Measurements from ENCODE around the gene PLPPR5. TPM values are rescaled to one million over a fixed set of nuclear protein-coding genes. Genes with fewer than 3 reads are reported as not detected.

The PLPPR5 gene
- total RNA-seq, 5 donors from 2014 or later (not counting 1 experiment from before 2014, with no cell fraction given) = not detected

GRCh38 chr1:98940069-98940721 lies 64.5 kb downstream of the PLPPR5 start:
- peak in 1 of 35 experiments; percentile 27 for DNase-seq
- H3K36me3 Mint-ChIP-seq = no peaks in the 10 kb centered on the region
- Histone ChIP-seq H3K27ac (ENCODE audit: low read length) (no peak overlapping the region), H3K4me1 (ENCODE audit: control insufficient read depth in 1 of 2, extremely low read depth in 1 of 2, insufficient read depth in 2 of 2, low read length in 2 of 2) (no peaks in the 10 kb centered on the region), H3K9me3 (no peaks in the 10 kb centered on the region), H3K36me3 (ENCODE audit: control insufficient read depth in 2 of 2, extremely low read depth in 1 of 2, insufficient read depth in 1 of 2, low read length in 1 of 2) (no peaks in the 10 kb centered on the region), H3K4me3 (ENCODE audit: control insufficient read depth in 1 of 2, extremely low read depth in 1 of 2, low read length in 1 of 2) (no peak overlapping the region), H3K27me3 (replicated peaks in 1 of 2; ENCODE audit: control insufficient read depth in 2 of 2, extremely low read depth in 1 of 2, insufficient read depth in 2 of 2, low read length in 1 of 2) (no peaks in the 10 kb centered on the region)
- ChIA-PET CTCF (interaction anchor here (0.7 to 1.8 kb wide), 2 partner anchors 146 kb away, joined by 4 to 8 read pairs; no protein-coding TSS in a partner anchor), POLR2A (no interaction called here)
- H3K27me3 Mint-ChIP-seq = no peaks in the 10 kb centered on the region
- no peak overlapping the region for H3K27ac Mint-ChIP-seq
- peak in 3 of 4 experiments; percentile 35 to 47 (median 45) for ATAC-seq (replicated peaks in 1 of 4)
- peaks cover 0 to 2% (median 0%) of the 10 kb centered on the region in 3 donors for H3K4me1 Mint-ChIP-seq
- WGBS (ENCODE audit: insufficient coverage) = 93% methylated on average over 4 of the region's 4 CpGs
- H3K9me3 Mint-ChIP-seq = no peaks in the 10 kb centered on the region
- no peak overlapping the region for H3K4me3 Mint-ChIP-seq

- WGBS (ENCODE audit: insufficient coverage) = 89% methylated on average over 3 of the region's 5 CpGs
- no peaks in the 10 kb centered on the region for H3K9me3 ChIP-seq
- no peak overlapping the region for H3K27ac ChIP-seq (ENCODE audit: low read length)
- peaks cover 0 to 4% (median 0%) of the 10 kb centered on the region in 3 donors for H3K4me1 Mint-ChIP-seq
- no peaks in the 10 kb centered on the region for H3K36me3 Mint-ChIP-seq
- no peak overlapping the region for H3K4me3 Mint-ChIP-seq
- no peak for ATAC-seq (replicated peaks in 1 of 4)
- no peaks in the 10 kb centered on the region for H3K27me3 ChIP-seq (replicated peaks in 1 of 2; ENCODE audit: control insufficient read depth in 2 of 2, extremely low read depth in 1 of 2, insufficient read depth in 2 of 2, low read length in 1 of 2)
- H3K4me3 ChIP-seq (ENCODE audit: control insufficient read depth in 1 of 2, extremely low read depth in 1 of 2, low read length in 1 of 2) = no peak overlapping the region
- no peaks in the 10 kb centered on the region for H3K9me3 Mint-ChIP-seq
- ChIA-PET CTCF (no interaction called here), POLR2A (no interaction called here)
- no peaks in the 10 kb centered on the region for H3K27me3 Mint-ChIP-seq
- no peaks in the 10 kb centered on the region for H3K4me1 ChIP-seq (ENCODE audit: control insufficient read depth in 1 of 2, extremely low read depth in 1 of 2, insufficient read depth in 2 of 2, low read length in 2 of 2)
- no peaks in the 10 kb centered on the region for H3K36me3 ChIP-seq (ENCODE audit: control insufficient read depth in 2 of 2, extremely low read depth in 1 of 2, insufficient read depth in 1 of 2, low read length in 1 of 2)
- no peak overlapping the region for H3K27ac Mint-ChIP-seq
- no peak for DNase-seq
Observed at GRCh38 chr1:98939471-98939870, 65.2 kb downstream of the PLPPR5 start.

GRCh38 chr1:98937347-98937746 lies 67.3 kb downstream of the PLPPR5 start:
- Mint-ChIP-seq H3K36me3 (no peaks in the 10 kb centered on the region), H3K27me3 (no peaks in the 10 kb centered on the region), H3K9me3 (no peaks in the 10 kb centered on the region), H3K4me1 (peaks cover 0 to 7% (median 5%) of the 10 kb centered on the region in 3 donors), H3K4me3 (no peak overlapping the region), H3K27ac (no peak overlapping the region)
- CTCF ChIA-PET = interaction anchor here (1.2 to 2.4 kb wide), 3 partner anchors 8 to 143 kb away, joined by 3 to 8 read pairs (median 4); no protein-coding TSS in a partner anchor
- H3K36me3 ChIP-seq (ENCODE audit: control insufficient read depth in 2 of 2, extremely low read depth in 1 of 2, insufficient read depth in 1 of 2, low read length in 1 of 2) = no peaks in the 10 kb centered on the region
- POLR2A ChIA-PET = no interaction called here
- no peaks in the 10 kb centered on the region for H3K9me3 ChIP-seq
- H3K27ac ChIP-seq (ENCODE audit: low read length) = no peak overlapping the region
- no peaks in the 10 kb centered on the region for H3K4me1 ChIP-seq (ENCODE audit: control insufficient read depth in 1 of 2, extremely low read depth in 1 of 2, insufficient read depth in 2 of 2, low read length in 2 of 2)
- H3K27me3 ChIP-seq (replicated peaks in 1 of 2; ENCODE audit: control insufficient read depth in 2 of 2, extremely low read depth in 1 of 2, insufficient read depth in 2 of 2, low read length in 1 of 2) = no peaks in the 10 kb centered on the region
- no peak for DNase-seq
- H3K4me3 ChIP-seq (ENCODE audit: control insufficient read depth in 1 of 2, extremely low read depth in 1 of 2, low read length in 1 of 2) = no peak overlapping the region
- ATAC-seq (replicated peaks in 1 of 4) = no peak

GRCh38 chr1:98932184-98932583 lies 72.5 kb downstream of the PLPPR5 start:
- no peaks in the 10 kb centered on the region for H3K36me3 Mint-ChIP-seq
- H3K4me1 Mint-ChIP-seq = peaks cover 1 to 14% (median 3%) of the 10 kb centered on the region in 3 donors
- Histone ChIP-seq H3K4me1 (ENCODE audit: control insufficient read depth in 1 of 2, extremely low read depth in 1 of 2, insufficient read depth in 2 of 2, low read length in 2 of 2) (no peaks in the 10 kb centered on the region), H3K27me3 (replicated peaks in 1 of 2; ENCODE audit: control insufficient read depth in 2 of 2, extremely low read depth in 1 of 2, insufficient read depth in 2 of 2, low read length in 1 of 2) (no peaks in the 10 kb centered on the region), H3K27ac (ENCODE audit: low read length) (no peak overlapping the region), H3K36me3 (ENCODE audit: control insufficient read depth in 2 of 2, extremely low read depth in 1 of 2, insufficient read depth in 1 of 2, low read length in 1 of 2) (no peaks in the 10 kb centered on the region), H3K9me3 (no peaks in the 10 kb centered on the region), H3K4me3 (ENCODE audit: control insufficient read depth in 1 of 2, extremely low read depth in 1 of 2, low read length in 1 of 2) (no peak overlapping the region)
- ATAC-seq (replicated peaks in 1 of 4) (no peak), DNase-seq (no peak)
- no peaks in the 10 kb centered on the region for H3K9me3 Mint-ChIP-seq
- no CpG with 5 or more reads among the region's 5 CpGs for WGBS (ENCODE audit: insufficient coverage)
- H3K27ac Mint-ChIP-seq = no peak overlapping the region
- no peaks in the 10 kb centered on the region for H3K27me3 Mint-ChIP-seq
- ChIA-PET POLR2A (no interaction called here), CTCF (no interaction called here)
- no peak overlapping the region for H3K4me3 Mint-ChIP-seq

- Mint-ChIP-seq H3K27ac (no peak overlapping the region), H3K9me3 (no peaks in the 10 kb centered on the region), H3K4me1 (peaks cover 1 to 15% (median 3%) of the 10 kb centered on the region in 3 donors), H3K4me3 (no peak overlapping the region), H3K36me3 (no peaks in the 10 kb centered on the region), H3K27me3 (no peaks in the 10 kb centered on the region)
- Histone ChIP-seq H3K27me3 (replicated peaks in 1 of 2; ENCODE audit: control insufficient read depth in 2 of 2, extremely low read depth in 1 of 2, insufficient read depth in 2 of 2, low read length in 1 of 2) (no peaks in the 10 kb centered on the region), H3K27ac (ENCODE audit: low read length) (no peak overlapping the region), H3K4me3 (ENCODE audit: control insufficient read depth in 1 of 2, extremely low read depth in 1 of 2, low read length in 1 of 2) (no peak overlapping the region), H3K9me3 (no peaks in the 10 kb centered on the region), H3K36me3 (ENCODE audit: control insufficient read depth in 2 of 2, extremely low read depth in 1 of 2, insufficient read depth in 1 of 2, low read length in 1 of 2) (no peaks in the 10 kb centered on the region), H3K4me1 (ENCODE audit: control insufficient read depth in 1 of 2, extremely low read depth in 1 of 2, insufficient read depth in 2 of 2, low read length in 2 of 2) (no peaks in the 10 kb centered on the region)
- 85% methylated on average over 4 of the region's 8 CpGs for WGBS (ENCODE audit: insufficient coverage)
- CTCF ChIA-PET = no interaction called here
- POLR2A ChIA-PET = no interaction called here
- ATAC-seq (replicated peaks in 1 of 4) (no peak), DNase-seq (no peak)
Observed at GRCh38 chr1:98931128-98931835, 73.4 kb downstream of the PLPPR5 start.

- Mint-ChIP-seq H3K9me3 (no peaks in the 10 kb centered on the region), H3K4me1 (peaks cover 1 to 15% (median 1%) of the 10 kb centered on the region in 3 donors), H3K4me3 (no peak overlapping the region), H3K36me3 (no peaks in the 10 kb centered on the region), H3K27me3 (no peaks in the 10 kb centered on the region), H3K27ac (no peak overlapping the region)
- no CpG with 5 or more reads among the region's 1 CpG for WGBS (ENCODE audit: insufficient coverage)
- Histone ChIP-seq H3K36me3 (ENCODE audit: control insufficient read depth in 2 of 2, extremely low read depth in 1 of 2, insufficient read depth in 1 of 2, low read length in 1 of 2) (no peaks in the 10 kb centered on the region), H3K9me3 (no peaks in the 10 kb centered on the region), H3K27me3 (replicated peaks in 1 of 2; ENCODE audit: control insufficient read depth in 2 of 2, extremely low read depth in 1 of 2, insufficient read depth in 2 of 2, low read length in 1 of 2) (no peaks in the 10 kb centered on the region), H3K4me1 (ENCODE audit: control insufficient read depth in 1 of 2, extremely low read depth in 1 of 2, insufficient read depth in 2 of 2, low read length in 2 of 2) (no peaks in the 10 kb centered on the region), H3K27ac (ENCODE audit: low read length) (no peak overlapping the region), H3K4me3 (ENCODE audit: control insufficient read depth in 1 of 2, extremely low read depth in 1 of 2, low read length in 1 of 2) (no peak overlapping the region)
- ATAC-seq (replicated peaks in 1 of 4) (no peak), DNase-seq (no peak)
- ChIA-PET POLR2A (no interaction called here), CTCF (interaction anchor here in 1 of 2 donors (1.5 kb wide), 1 partner anchor 8 kb away, joined by 3 read pairs; no protein-coding TSS in a partner anchor)
Observed at GRCh38 chr1:98929437-98929836, 75.2 kb downstream of the PLPPR5 start.
